GM23338 (cell line): ENCODE measurements around the gene FOXK2. TPM values are rescaled to one million over a fixed set of nuclear protein-coding genes. Genes with fewer than 3 reads are reported as not detected.

Experiments
- ATAC-seq: fragments of 200-7000 bp; cut with Tn5 transposase; 3 replicates; pipeline ENCODE4 v1.9.1; 2020
- DNase-seq: peaks from one replicate; pipeline ENCODE4 v3.0.0-alpha.2; 2015; ENCODE audit warnings: low spot score
- H2AFZ ChIP-seq: fragments of 200-600 bp; sonication (generic); 2 replicates; pipeline ENCODE4 v1.8.0; 2016; ENCODE audit warnings: antibody characterized with exemption, mild to moderate bottlenecking, moderate library complexity
- H3F3A ChIP-seq: fragments of 200-600 bp; sonication (generic); replicated peaks from 2 replicates; pipeline ENCODE4 v1.8.0; 2017; ENCODE audit warnings: antibody characterized with exemption, mixed run types, low read depth
- H3K27ac ChIP-seq: fragments of 200-600 bp; sonication (generic); 2 replicates; pipeline ENCODE4 v1.6.1; 2016; ENCODE audit warnings: low read depth
- H3K27me3 ChIP-seq: fragments of 200-600 bp; sonication (generic); 2 replicates; pipeline ENCODE4 v1.8.0; 2016; ENCODE audit warnings: mild to moderate bottlenecking, mixed run types, moderate library complexity; ENCODE audit not compliant: insufficient read depth
- H3K36me3 ChIP-seq: fragments of 200-600 bp; sonication (generic); 2 replicates; pipeline ENCODE4 v1.8.0; 2016; ENCODE audit warnings: mild to moderate bottlenecking; ENCODE audit not compliant: insufficient read depth
- H3K4me1 ChIP-seq: fragments of 200-600 bp; sonication (generic); 2 replicates; pipeline ENCODE4 v1.8.0; 2016; ENCODE audit warnings: mild to moderate bottlenecking, moderate library complexity; ENCODE audit not compliant: insufficient read depth
- H3K4me2 ChIP-seq: fragments of 200-600 bp; sonication (generic); 2 replicates; pipeline ENCODE4 v1.7.1; 2017; ENCODE audit warnings: mixed run types
- H3K4me3 ChIP-seq: fragments of 200-600 bp; sonication (generic); 2 replicates; pipeline ENCODE4 v1.6.1; 2016; ENCODE audit warnings: mixed run types
- H3K79me2 ChIP-seq: fragments of 200-600 bp; sonication (generic); replicated peaks from 2 replicates; pipeline ENCODE4 v1.8.0; 2017; ENCODE audit warnings: mild to moderate bottlenecking; ENCODE audit not compliant: insufficient read depth
- H3K9me2 ChIP-seq: fragments of 200-600 bp; sonication (generic); 2 replicates; pipeline ENCODE4 v1.8.0; 2017; ENCODE audit not compliant: insufficient read depth
- H4K20me1 ChIP-seq: fragments of 200-600 bp; sonication (generic); replicated peaks from 2 replicates; pipeline ENCODE4 v1.8.0; 2017; ENCODE audit warnings: mild to moderate bottlenecking; ENCODE audit not compliant: insufficient read depth
- H3K27ac Mint-ChIP-seq: 2 replicates; pipeline ENCODE4 v1.8.0; 2020; ENCODE audit warnings: inconsistent platforms, mild to moderate bottlenecking, moderate library complexity, mixed read lengths
- H3K27me3 Mint-ChIP-seq: 3 replicates; pipeline ENCODE4 v1.8.0; 2022; ENCODE audit warnings: low read depth, mild to moderate bottlenecking, moderate library complexity, mixed read lengths, inconsistent platforms; ENCODE audit not compliant: insufficient read depth, poor library complexity
- H3K36me3 Mint-ChIP-seq: 3 replicates; pipeline ENCODE4 v1.8.0; 2021; ENCODE audit warnings: low read depth, mild to moderate bottlenecking, inconsistent platforms, moderate library complexity, mixed read lengths
- H3K4me1 Mint-ChIP-seq: 3 replicates; pipeline ENCODE4 v1.8.0; 2020; ENCODE audit warnings: mild to moderate bottlenecking, inconsistent platforms, mixed read lengths
- H3K4me3 Mint-ChIP-seq: 3 replicates; pipeline ENCODE4 v1.8.0; 2021; ENCODE audit warnings: moderate library complexity, mild to moderate bottlenecking, inconsistent platforms, mixed read lengths
- H3K9me3 Mint-ChIP-seq: 3 replicates; pipeline ENCODE4 v1.8.0; 2020; ENCODE audit warnings: moderate library complexity, mild to moderate bottlenecking, inconsistent platforms, mixed read lengths
- CREB1 ChIP-seq: fragments of 250-450 bp; sonication (Bioruptor Pico); IDR thresholded peaks from 2 replicates; pipeline ENCODE4 v1.5.0; 2020; ENCODE audit warnings: low read depth, mild to moderate bottlenecking, moderate library complexity
- EZH2 ChIP-seq: fragments of 200-600 bp; sonication (generic); IDR thresholded peaks from one replicate; pipeline ENCODE4 v1.8.0; 2017; ENCODE audit warnings: antibody characterized with exemption, mild to moderate bottlenecking, low read depth; ENCODE audit not compliant: unreplicated experiment
- EZH2phosphoT487 ChIP-seq: fragments of 200-600 bp; sonication (generic); IDR thresholded peaks from one replicate; pipeline ENCODE4 v1.8.1; 2018; ENCODE audit warnings: antibody characterized with exemption; ENCODE audit not compliant: unreplicated experiment
- JUNB ChIP-seq: IDR thresholded peaks from one replicate; pipeline ENCODE4 v1.6.1; 2016; ENCODE audit warnings: antibody characterized with exemption; ENCODE audit not compliant: unreplicated experiment
- POLR2AphosphoS5 ChIP-seq: IDR thresholded peaks from 2 replicates; pipeline ENCODE4 v1.6.1; 2016; ENCODE audit warnings: antibody characterized with exemption, low read depth
- REST ChIP-seq: IDR thresholded peaks from one replicate; pipeline ENCODE4 v1.6.1; 2018; ENCODE audit warnings: antibody characterized with exemption; ENCODE audit not compliant: unreplicated experiment
- ZNF331 ChIP-seq: fragments of 250-450 bp; sonication (Bioruptor Pico); IDR thresholded peaks from 2 replicates; pipeline ENCODE4 v1.5.0; 2020; ENCODE audit warnings: low read depth, mild to moderate bottlenecking, moderate library complexity
- polyA plus RNA-seq: library from polyadenylated mRNA; unstranded; fragments of >200 nt; fragmentation: Nextera tagmentation; extraction: Ambion mirVana; gene quantifications from 2 replicates; pipeline ENCODE4 v1.2.1, GENCODE V29; 2016
- total RNA-seq: library from RNA; depleted of rRNA; stranded (reverse); fragments of >200 nt; shearing (Covaris generic); gene quantifications from 2 replicates; pipeline ENCODE4 v1.2.3, GENCODE V29; 2014
- TF ChIP-seq, protein P1 (sequence below): fragments of 250-450 bp; sonication (Bioruptor Pico); IDR thresholded peaks from 2 replicates; pipeline ENCODE4 v1.5.0; 2020; ENCODE audit warnings: mild to moderate bottlenecking, moderate library complexity

FOXK2 gene
- total and polyA plus RNA-seq, 2 experiments from 2014 or later = 12.3 to 66.0 TPM

- TF ChIP-seq EZH2phosphoT487 (no peak), JUNB (no peak)
Observed at GRCh38 chr17:82642022-82642421, 122.5 kb downstream of the FOXK2 start (continued).

DNA sequence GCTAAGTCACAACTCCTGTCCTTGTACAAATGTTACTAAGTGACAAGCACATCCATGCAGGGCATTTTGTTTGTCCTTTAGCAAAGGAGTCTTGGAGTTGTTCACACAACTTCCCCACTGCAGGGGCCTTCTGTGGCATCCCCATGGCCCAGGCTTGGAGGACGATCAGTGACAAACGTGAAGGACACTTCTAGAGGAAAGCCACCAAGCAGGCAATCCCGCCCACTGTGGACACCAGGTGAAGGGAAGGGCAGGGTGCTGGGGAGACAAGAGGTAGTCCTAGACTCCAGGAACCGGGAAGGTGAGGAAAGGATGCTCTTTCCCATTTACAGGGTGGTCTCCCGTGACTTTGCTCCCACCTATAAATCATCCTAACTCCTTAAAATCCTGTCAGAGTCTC is 124.6 kb downstream of the FOXK2 start:
- Histone ChIP-seq H4K20me1 (peaks cover 50% of the 10 kb centered on the region), H3K4me2 (no peak overlapping the region), H3K27me3 (no peaks in the 10 kb centered on the region), H3K9me2 (no peaks in the 10 kb centered on the region), H3K36me3 (peaks cover 7% of the 10 kb centered on the region; the same call in 1 of the 2 replicates), H3K4me1 (peaks cover 10% of the 10 kb centered on the region; the same call in 1 of the 2 replicates), H3K27ac (no peak overlapping the region), H3F3A (peaks cover 15% of the 10 kb centered on the region; the same call in 1 of the 2 replicates), H2AFZ (no peak overlapping the region), H3K4me3 (no peak overlapping the region), H3K79me2 (peaks cover 82% of the 10 kb centered on the region)
- peaks cover 47% of the 10 kb centered on the region for H3K36me3 Mint-ChIP-seq
- no peaks in the 10 kb centered on the region for H3K9me3 Mint-ChIP-seq
- no peak for TF ChIP-seq CREB1
- TF ChIP-seq ZNF331 = no peak
- no peak for TF ChIP-seq POLR2AphosphoS5
- no peak for TF ChIP-seq REST
- TF ChIP-seq EZH2 = no peak
- TF ChIP-seq, protein P1, sequence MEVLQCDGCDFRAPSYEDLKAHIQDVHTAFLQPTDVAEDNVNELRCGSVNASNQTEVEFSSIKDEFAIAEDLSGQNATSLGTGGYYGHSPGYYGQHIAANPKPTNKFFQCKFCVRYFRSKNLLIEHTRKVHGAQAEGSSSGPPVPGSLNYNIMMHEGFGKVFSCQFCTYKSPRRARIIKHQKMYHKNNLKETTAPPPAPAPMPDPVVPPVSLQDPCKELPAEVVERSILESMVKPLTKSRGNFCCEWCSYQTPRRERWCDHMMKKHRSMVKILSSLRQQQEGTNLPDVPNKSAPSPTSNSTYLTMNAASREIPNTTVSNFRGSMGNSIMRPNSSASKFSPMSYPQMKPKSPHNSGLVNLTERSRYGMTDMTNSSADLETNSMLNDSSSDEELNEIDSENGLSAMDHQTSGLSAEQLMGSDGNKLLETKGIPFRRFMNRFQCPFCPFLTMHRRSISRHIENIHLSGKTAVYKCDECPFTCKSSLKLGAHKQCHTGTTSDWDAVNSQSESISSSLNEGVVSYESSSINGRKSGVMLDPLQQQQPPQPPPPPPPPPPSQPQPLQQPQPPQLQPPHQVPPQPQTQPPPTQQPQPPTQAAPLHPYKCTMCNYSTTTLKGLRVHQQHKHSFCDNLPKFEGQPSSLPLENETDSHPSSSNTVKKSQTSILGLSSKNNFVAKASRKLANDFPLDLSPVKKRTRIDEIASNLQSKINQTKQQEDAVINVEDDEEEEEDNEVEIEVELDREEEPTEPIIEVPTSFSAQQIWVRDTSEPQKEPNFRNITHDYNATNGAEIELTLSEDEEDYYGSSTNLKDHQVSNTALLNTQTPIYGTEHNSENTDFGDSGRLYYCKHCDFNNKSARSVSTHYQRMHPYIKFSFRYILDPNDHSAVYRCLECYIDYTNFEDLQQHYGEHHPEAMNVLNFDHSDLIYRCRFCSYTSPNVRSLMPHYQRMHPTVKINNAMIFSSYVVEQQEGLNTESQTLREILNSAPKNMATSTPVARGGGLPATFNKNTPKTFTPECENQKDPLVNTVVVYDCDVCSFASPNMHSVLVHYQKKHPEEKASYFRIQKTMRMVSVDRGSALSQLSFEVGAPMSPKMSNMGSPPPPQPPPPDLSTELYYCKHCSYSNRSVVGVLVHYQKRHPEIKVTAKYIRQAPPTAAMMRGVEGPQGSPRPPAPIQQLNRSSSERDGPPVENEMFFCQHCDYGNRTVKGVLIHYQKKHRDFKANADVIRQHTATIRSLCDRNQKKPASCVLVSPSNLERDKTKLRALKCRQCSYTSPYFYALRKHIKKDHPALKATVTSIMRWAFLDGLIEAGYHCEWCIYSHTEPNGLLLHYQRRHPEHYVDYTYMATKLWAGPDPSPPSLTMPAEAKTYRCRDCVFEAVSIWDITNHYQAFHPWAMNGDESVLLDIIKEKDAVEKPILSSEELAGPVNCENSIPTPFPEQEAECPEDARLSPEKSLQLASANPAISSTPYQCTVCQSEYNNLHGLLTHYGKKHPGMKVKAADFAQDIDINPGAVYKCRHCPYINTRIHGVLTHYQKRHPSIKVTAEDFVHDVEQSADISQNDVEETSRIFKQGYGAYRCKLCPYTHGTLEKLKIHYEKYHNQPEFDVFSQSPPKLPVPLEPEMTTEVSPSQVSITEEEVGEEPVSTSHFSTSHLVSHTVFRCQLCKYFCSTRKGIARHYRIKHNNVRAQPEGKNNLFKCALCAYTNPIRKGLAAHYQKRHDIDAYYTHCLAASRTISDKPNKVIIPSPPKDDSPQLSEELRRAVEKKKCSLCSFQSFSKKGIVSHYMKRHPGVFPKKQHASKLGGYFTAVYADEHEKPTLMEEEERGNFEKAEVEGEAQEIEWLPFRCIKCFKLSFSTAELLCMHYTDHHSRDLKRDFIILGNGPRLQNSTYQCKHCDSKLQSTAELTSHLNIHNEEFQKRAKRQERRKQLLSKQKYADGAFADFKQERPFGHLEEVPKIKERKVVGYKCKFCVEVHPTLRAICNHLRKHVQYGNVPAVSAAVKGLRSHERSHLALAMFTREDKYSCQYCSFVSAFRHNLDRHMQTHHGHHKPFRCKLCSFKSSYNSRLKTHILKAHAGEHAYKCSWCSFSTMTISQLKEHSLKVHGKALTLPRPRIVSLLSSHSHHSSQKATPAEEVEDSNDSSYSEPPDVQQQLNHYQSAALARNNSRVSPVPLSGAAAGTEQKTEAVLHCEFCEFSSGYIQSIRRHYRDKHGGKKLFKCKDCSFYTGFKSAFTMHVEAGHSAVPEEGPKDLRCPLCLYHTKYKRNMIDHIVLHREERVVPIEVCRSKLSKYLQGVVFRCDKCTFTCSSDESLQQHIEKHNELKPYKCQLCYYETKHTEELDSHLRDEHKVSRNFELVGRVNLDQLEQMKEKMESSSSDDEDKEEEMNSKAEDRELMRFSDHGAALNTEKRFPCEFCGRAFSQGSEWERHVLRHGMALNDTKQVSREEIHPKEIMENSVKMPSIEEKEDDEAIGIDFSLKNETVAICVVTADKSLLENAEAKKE (CRISPR knock-in tag) = no peak
- H3K27me3 Mint-ChIP-seq = peaks cover 13% of the 10 kb centered on the region
- H3K4me1 Mint-ChIP-seq = peaks cover 6% of the 10 kb centered on the region; the same call in 2 of the 3 replicates
- no peak overlapping the region for H3K27ac Mint-ChIP-seq
- no peak overlapping the region for H3K4me3 Mint-ChIP-seq
- ATAC-seq = no peak
- DNase-seq = no peak
